ENCODE data around the gene SUB1.
"Not testable (repeated sequence)": the region's sequence is repeated elsewhere in the genome, so short reads cannot be mapped to it uniquely, and the experiment has no call there.

The SUB1 gene

DNA sequence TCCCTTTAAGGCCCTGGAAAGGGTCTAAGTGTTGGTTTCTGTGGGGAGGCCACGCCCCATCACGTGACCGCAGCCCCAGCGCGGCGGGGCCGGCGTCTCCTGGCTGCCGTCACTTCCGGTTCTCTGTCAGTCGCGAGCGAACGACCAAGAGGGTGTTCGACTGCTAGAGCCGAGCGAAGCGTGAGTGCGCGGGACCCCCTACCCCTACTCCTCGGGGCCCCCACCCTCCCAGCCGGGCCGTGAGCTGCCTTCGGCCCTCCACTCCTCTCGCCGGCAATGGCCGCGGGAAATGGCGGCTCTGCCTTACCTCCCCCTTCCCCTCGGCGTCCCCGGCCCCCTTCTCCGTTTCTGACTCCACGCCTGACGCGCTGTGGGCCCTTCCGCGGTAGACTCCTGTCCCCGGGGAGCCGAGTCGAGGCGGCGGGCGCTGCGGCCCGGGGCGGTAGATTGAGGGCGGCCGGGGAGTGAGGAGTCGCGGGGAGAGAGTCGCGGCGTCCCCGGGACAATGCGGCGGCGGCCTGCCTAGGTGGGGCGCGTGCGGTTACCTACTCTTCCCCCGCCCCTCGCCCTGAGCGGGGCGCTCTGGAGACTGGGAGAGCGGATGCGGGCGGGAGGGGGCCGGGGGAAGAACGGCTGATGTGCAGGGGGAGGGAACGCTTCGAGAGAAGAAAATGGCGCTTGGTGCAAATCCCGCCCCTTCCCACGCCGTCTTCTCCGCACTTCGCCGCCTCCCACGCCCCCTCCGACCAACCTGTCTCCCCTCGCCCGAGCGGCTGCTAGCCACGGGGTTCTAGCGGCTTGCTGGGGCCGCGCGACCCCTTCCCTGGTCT, at the start of gene SUB1:
TSS of gene SUB1 (plus strand) at position 112 of the 830 bp plus-strand sequence. CDS start 2,956 bp downstream, outside the sequence.
- Histone ChIP-seq H3K27ac (ENCODE audit: low read depth, low read length) (peak within 1 kb of the TSS; percentile 100), H3K4me1 (ENCODE audit: control insufficient read depth, insufficient read depth, low read length) (peaks cover 11% of the 10 kb centered on the region), H3K36me3 (ENCODE audit: control insufficient read depth, insufficient read depth, low read length) (peaks cover 4% of the 10 kb centered on the region), H3K27me3 (ENCODE audit: control insufficient read depth, insufficient read depth, low read length) (no peaks in the 10 kb centered on the region), H3K4me3 (ENCODE audit: low read length) (peak within 1 kb of the TSS; percentile 91), H3K9ac (ENCODE audit: low read length) (peak within 1 kb of the TSS; percentile 92)

DNA sequence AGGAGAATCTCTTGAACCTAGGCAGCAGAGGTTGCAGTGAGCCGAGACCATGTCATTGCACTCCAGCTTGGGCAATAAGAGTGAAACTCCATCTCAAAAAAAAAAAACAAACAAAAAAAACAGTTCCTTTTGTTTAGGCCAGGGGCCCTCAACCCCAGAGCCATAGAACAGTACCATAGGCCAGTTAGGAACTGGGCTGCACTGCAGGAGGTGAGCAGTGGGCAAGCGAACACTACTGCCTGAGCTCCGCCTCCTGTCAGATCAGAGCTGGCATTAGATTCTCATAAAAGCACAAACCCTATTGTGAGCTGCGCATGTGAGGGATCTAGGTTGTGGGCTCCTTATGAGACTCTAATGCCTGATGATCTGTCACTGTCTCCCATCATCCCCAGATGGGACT, 49.1 kb upstream of the SUB1 start:
- Histone ChIP-seq H3K4me1 (ENCODE audit: control insufficient read depth, insufficient read depth, low read length) (no peaks in the 10 kb centered on the region), H3K4me3 (ENCODE audit: low read length) (no peak overlapping the region), H3K27me3 (ENCODE audit: control insufficient read depth, insufficient read depth, low read length) (no peaks in the 10 kb centered on the region), H3K9ac (ENCODE audit: low read length) (no peak overlapping the region), H3K36me3 (ENCODE audit: control insufficient read depth, insufficient read depth, low read length) (no peaks in the 10 kb centered on the region), H3K27ac (ENCODE audit: low read depth, low read length) (no peak overlapping the region)

DNA sequence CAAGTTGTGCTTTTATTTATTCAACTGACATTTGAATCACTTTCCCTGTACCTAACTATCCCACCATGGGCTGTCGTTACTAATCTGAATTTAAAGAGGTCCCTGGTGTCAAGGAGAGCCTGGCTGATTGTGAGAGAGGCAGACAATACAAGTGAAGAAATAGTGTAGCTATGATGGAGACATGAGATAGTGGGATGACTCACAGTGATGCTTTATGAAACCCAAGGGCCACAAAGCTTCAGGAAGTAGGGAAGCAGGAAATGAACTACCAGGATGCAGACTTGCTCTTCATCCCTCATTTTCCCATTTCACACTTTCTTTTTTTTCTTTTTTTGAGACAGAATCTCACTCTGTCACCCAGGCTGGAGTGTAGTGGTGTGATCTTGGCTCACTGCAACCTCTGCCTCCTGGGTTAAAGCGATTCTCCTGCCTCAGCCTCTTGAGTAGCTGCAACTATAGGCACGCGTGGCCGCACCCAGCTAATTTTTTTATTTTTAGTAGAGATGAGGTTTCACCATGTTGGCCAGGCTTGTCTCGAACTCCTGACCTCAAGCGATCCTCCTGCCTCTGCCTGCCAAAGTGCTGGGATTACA, 47.8 kb upstream of the SUB1 start:
- H3K9ac ChIP-seq (ENCODE audit: low read length); H3K27ac ChIP-seq (ENCODE audit: low read depth, low read length); H3K4me1 ChIP-seq (ENCODE audit: control insufficient read depth, insufficient read depth, low read length); H3K4me3 ChIP-seq (ENCODE audit: low read length); H3K27me3 ChIP-seq (ENCODE audit: control insufficient read depth, insufficient read depth, low read length); H3K36me3 ChIP-seq (ENCODE audit: control insufficient read depth, insufficient read depth, low read length): not testable (repeated sequence)

DNA sequence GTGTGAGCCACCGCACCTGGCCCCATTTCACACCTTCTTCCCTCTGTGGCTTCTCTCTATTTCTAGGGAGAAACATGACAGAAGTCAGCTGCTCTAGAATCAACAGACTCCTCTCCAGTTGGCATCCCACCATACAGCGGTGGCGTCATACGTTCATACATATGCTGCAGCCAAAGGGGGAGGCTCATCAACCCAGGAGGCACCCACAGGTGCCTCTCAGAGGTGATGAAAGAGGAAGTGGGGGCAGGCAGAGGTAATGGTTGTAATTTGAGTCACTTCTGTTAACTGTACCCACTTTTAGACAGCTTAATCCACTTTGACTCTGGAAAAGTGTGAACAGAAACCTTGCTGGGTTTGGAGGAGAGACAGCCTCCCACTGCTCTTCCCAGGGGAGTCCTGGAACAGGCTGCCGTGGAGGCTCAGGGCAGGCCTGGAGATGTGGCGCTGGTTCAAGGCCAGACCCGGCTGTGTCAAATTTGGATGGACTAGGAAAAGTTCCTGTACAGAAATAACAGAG, 47.3 kb upstream of the SUB1 start:
- Histone ChIP-seq H3K27ac (ENCODE audit: low read depth, low read length) (no peak overlapping the region), H3K4me3 (ENCODE audit: low read length) (no peak overlapping the region), H3K4me1 (ENCODE audit: control insufficient read depth, insufficient read depth, low read length) (no peaks in the 10 kb centered on the region), H3K9ac (ENCODE audit: low read length) (no peak overlapping the region), H3K27me3 (ENCODE audit: control insufficient read depth, insufficient read depth, low read length) (no peaks in the 10 kb centered on the region), H3K36me3 (ENCODE audit: control insufficient read depth, insufficient read depth, low read length) (no peaks in the 10 kb centered on the region)

DNA sequence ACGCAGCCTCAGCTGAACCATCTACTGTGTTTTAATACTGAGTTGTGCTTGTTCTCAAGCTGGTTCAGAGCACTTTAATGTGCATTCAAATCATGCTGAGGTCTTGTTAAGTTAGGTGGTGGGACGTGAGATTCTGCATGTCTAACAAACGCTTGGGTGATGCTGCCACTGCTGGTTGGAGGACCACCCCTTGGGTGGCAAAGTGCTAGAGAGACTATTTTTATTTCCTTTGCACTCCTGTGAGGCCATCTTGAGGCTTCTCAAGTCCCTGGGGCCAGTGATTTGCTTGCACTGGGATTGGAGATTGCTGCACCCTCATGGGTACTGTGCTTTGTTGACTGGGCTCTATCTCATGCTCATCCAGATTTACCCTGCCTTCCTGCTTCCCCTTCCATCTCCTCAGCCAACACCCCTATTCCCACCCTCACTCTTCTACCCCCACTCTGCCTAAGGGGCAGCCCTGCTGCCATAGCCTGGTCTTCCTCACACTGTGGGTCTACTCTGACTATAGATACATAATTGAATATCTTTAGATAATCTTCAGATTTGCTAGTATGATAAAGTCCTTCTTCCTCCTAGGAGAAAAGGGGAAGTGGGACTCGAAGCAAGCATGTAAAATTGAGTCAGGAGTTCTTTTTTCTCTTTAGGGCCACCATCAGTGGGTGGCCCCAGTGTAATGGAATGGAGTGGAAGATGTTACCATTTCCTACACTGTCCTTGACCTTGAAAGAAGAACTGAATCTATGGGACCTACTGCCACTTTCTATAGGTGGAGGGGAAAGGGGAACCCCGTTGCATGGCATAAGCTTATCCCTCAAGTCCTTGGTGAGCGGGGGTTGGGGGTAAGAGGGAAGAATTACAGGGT, 45.1 kb upstream of the SUB1 start:
- no peak overlapping the region for H3K27ac ChIP-seq (ENCODE audit: low read depth, low read length)
- H3K4me3 ChIP-seq (ENCODE audit: low read length), result no peak overlapping the region
- no peak overlapping the region for H3K9ac ChIP-seq (ENCODE audit: low read length)
- H3K36me3 ChIP-seq (ENCODE audit: control insufficient read depth, insufficient read depth, low read length), result no peaks in the 10 kb centered on the region
- H3K27me3 ChIP-seq (ENCODE audit: control insufficient read depth, insufficient read depth, low read length), result no peaks in the 10 kb centered on the region
- no peaks in the 10 kb centered on the region for H3K4me1 ChIP-seq (ENCODE audit: control insufficient read depth, insufficient read depth, low read length)

DNA sequence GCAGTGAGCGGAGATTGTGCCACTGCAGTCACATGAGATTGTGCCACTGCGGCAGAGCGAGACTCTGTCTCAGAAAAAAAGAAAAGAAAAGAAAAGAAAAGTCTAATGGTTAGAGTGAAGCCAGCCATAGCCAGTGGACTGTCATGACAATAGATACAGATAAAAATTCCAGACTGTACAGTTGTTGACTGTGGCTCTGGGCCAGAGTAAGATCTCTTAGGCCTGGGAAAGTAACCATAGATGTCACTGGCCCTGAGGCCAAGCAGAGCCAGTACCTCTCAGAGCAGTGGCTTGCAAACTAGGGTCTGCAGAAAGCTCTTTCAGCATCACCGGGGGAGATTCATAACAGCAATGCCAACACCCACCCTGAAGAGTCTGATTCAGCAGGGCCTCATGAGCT, 44.1 kb upstream of the SUB1 start:
- Histone ChIP-seq H3K4me1 (ENCODE audit: control insufficient read depth, insufficient read depth, low read length) (no peaks in the 10 kb centered on the region), H3K9ac (ENCODE audit: low read length) (no peak overlapping the region), H3K27me3 (ENCODE audit: control insufficient read depth, insufficient read depth, low read length) (no peaks in the 10 kb centered on the region)

DNA sequence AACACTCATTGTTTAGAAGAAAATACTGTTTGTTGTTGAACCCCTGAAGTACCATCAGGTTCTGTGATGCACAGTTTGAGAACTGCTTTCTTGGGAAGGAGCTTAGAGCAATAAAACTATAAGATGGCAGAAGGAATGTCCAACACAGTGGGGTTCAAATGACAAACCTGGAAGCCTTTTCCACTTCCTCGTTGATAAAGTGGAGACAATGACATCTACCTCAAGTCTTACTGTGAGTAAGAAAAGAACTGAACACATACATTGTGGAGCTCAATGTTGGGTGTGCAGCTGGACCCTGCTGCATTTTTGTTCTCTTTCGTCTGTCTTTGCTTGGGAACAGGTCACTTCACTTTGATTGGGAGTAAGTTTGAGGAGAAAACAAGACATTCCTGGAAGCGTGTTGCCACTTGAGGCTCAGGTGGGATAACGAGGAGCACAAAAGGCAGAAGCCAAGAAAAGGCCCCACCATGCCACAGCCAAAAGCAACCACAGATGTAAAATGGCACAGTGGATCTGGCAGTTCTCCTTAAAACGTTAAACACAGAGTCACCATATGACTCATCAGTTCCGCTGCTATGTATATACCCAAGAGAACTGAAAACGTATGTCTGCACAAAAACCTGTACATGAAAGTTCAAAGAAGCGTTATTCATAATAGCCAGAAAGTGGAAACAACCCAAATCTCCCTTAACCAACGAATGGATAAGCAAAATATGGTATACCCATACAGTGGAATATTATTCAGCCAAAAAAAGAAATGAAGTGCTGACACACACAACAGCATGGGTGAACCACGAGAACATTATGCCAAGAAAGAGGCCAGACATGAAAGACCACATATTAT, 42.9 kb upstream of the SUB1 start:
- Histone ChIP-seq H3K36me3 (ENCODE audit: control insufficient read depth, insufficient read depth, low read length) (no peaks in the 10 kb centered on the region), H3K4me3 (ENCODE audit: low read length) (no peak overlapping the region), H3K27ac (ENCODE audit: low read depth, low read length) (no peak overlapping the region), H3K9ac (ENCODE audit: low read length) (no peak overlapping the region), H3K4me1 (ENCODE audit: control insufficient read depth, insufficient read depth, low read length) (no peaks in the 10 kb centered on the region), H3K27me3 (ENCODE audit: control insufficient read depth, insufficient read depth, low read length) (no peaks in the 10 kb centered on the region)

More for the DNA sequence above, 44.1 kb upstream of the SUB1 start:
- Histone ChIP-seq H3K4me3 (ENCODE audit: low read length) (no peak overlapping the region), H3K36me3 (ENCODE audit: control insufficient read depth, insufficient read depth, low read length) (no peaks in the 10 kb centered on the region), H3K27ac (ENCODE audit: low read depth, low read length) (no peak overlapping the region)

DNA sequence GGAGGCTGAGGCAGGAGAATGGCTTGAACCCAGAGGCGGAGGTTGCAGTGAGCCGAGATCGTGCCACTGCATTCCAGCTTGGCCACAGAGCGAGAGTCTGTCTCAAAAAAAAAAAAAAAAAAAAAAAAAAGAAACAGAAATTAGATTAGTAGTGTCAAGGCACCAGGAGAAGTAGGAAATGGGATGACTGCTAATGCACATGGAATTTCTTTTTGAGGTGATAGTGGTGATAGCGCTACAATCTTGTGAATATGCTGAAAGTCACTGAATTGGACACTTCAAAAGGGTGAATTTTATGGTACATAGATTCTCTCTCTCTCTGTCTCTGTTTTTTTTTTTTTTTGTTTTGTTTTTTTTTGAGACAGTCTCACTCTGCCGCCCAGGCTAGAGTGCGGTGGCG, 42.1 kb upstream of the SUB1 start:
- Histone ChIP-seq H3K4me3 (ENCODE audit: low read length) (no peak overlapping the region), H3K4me1 (ENCODE audit: control insufficient read depth, insufficient read depth, low read length) (no peaks in the 10 kb centered on the region), H3K36me3 (ENCODE audit: control insufficient read depth, insufficient read depth, low read length) (no peaks in the 10 kb centered on the region), H3K27me3 (ENCODE audit: control insufficient read depth, insufficient read depth, low read length) (no peaks in the 10 kb centered on the region), H3K27ac (ENCODE audit: low read depth, low read length) (no peak overlapping the region), H3K9ac (ENCODE audit: low read length) (no peak overlapping the region)

DNA sequence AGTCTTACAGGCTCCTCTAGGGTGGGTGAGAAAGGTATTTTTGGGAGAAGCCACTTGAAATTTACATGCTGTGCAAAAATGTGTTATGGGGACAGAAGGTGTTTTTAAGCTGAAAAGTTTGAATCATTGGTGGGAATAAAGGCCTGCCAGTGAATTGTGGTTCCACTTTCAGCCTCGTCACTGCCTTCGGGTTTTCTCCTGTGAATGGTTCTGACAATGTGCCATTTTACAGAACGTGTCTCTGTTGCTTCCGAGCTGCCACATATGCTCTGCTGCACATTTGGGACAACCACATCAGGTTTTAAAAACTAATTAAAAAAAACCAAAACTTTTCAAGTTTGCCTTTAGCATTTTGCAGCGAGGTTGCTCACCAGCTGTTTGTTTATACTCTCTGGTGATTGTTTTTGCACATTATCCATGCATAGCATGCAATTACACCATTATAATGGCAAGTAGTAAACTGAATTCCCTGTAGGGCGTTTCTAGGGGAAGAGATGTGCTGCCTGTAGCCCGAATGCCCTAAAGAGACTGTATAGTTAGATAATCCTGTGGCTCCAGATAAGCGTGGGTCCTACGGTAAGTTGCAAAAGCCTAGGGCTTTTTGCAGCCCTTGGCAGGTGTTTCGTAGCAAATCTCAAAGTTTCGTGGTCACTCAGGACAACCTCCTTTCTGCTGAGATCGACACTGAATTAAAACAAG, 40.1 kb upstream of the SUB1 start:
- Histone ChIP-seq H3K27me3 (ENCODE audit: control insufficient read depth, insufficient read depth, low read length) (no peaks in the 10 kb centered on the region), H3K27ac (ENCODE audit: low read depth, low read length) (no peak overlapping the region), H3K4me1 (ENCODE audit: control insufficient read depth, insufficient read depth, low read length) (no peaks in the 10 kb centered on the region), H3K4me3 (ENCODE audit: low read length) (no peak overlapping the region), H3K9ac (ENCODE audit: low read length) (no peak overlapping the region), H3K36me3 (ENCODE audit: control insufficient read depth, insufficient read depth, low read length) (no peaks in the 10 kb centered on the region)

DNA sequence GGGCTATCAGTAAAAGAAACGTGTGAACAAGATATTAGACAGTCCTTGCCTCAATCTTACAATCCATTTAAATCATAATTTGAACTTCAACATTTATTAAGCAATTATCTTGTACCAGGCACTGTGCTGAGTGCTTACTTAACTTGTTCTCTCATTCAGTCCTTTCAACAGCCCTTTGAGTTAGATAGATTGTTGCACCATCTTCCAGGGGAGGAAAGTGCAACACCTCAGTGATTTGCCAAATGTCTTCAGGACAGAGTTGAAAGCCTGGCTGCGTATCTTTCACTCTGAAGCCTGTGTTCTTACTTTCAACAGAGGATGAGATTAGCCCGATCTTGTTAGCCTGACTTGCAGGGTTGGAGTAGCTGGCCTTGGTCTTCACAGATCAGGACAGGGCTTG, 34.2 kb upstream of the SUB1 start:
- no peak overlapping the region for H3K4me3 ChIP-seq (ENCODE audit: low read length)
- no peaks in the 10 kb centered on the region for H3K36me3 ChIP-seq (ENCODE audit: control insufficient read depth, insufficient read depth, low read length)
- H3K9ac ChIP-seq (ENCODE audit: low read length), result no peak overlapping the region
- H3K27me3 ChIP-seq (ENCODE audit: control insufficient read depth, insufficient read depth, low read length), result no peaks in the 10 kb centered on the region
- H3K27ac ChIP-seq (ENCODE audit: low read depth, low read length), result no peak overlapping the region
- no peaks in the 10 kb centered on the region for H3K4me1 ChIP-seq (ENCODE audit: control insufficient read depth, insufficient read depth, low read length)

DNA sequence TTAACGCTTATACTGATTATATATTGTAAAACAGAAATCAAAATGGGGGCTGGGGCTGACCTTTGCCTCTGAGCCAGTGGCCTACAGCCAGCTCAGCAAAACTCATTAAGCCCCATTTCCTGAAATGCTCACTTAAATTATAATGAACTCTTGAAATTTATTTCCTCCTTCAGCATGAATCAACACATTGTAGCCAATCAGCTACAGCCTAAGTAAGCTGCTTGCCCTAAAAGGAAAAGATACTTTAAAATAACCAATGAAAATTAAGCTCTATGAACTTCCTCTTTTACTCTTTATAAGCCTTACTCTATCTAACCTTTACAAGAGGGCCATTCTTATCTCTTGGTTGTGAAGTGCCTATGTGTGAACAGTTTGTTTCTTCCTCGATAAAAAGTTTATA, 33.5 kb upstream of the SUB1 start:
- Histone ChIP-seq H3K4me3 (ENCODE audit: low read length) (no peak overlapping the region), H3K36me3 (ENCODE audit: control insufficient read depth, insufficient read depth, low read length) (no peaks in the 10 kb centered on the region), H3K4me1 (ENCODE audit: control insufficient read depth, insufficient read depth, low read length) (no peaks in the 10 kb centered on the region), H3K9ac (ENCODE audit: low read length) (no peak overlapping the region), H3K27me3 (ENCODE audit: control insufficient read depth, insufficient read depth, low read length) (no peaks in the 10 kb centered on the region), H3K27ac (ENCODE audit: low read depth, low read length) (no peak overlapping the region)

Measured in rectal smooth muscle tissue (tissue), 1 donor.